NT2/D1 (cell line): ENCODE results near the gene BAG1.

ENCODE experiments used
- SUZ12 ChIP-seq: IDR thresholded peaks from 2 replicates; pipeline ENCODE4 v1.6.1; 2011; ENCODE audit not compliant: insufficient read length, insufficient read depth; ENCODE audit errors: extremely low read depth
- ZNF274 ChIP-seq: IDR thresholded peaks from 2 replicates; pipeline ENCODE4 v1.6.1; 2011; ENCODE audit warnings: mild to moderate bottlenecking, low read depth, low read length

DNA sequence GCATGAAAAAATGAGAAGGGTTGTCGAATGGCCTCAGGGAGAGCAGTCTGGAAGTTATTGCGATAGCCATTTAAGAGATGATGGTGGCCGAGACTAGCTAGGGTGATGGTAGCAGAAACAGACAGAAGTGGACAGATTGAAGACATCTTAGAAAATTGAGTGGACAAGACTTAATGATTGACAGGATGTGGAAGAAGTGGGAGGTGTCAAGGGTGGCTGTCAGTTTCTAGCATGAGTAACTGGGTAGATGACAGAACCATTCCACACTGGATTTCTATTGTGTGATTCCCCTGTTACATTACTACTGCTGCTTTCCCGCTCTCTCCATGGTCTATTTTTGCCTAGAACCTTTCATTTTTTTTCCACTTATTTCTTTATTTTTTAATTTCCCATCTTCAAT, 13.0 kb upstream of the BAG1 start:
- no peak for TF ChIP-seq ZNF274
- TF ChIP-seq SUZ12 = no peak
